Jurkat, Clone E6-1 (cell line): Measurements from ENCODE around the gene TTC36.
"Not testable (repeated sequence)": the region's sequence is repeated elsewhere in the genome, so short reads cannot be mapped to it uniquely, and the experiment has no call there.

ENCODE experiments used
- DNase-seq: peaks from one replicate; pipeline ENCODE4 v3.0.0-alpha.2; 2011; ENCODE audit warnings: low read depth, low spot score
- H3K4me3 ChIP-seq: 2 replicates; pipeline ENCODE4 v1.5.1; 2011; ENCODE audit warnings: mild to moderate bottlenecking, low read length, control low read depth, moderate library complexity

TTC36 gene

GRCh38 chr11:118530683-118531596 lies 3.7 kb downstream of the TTC36 start, which contains the start of gene TMEM25:
TSS of gene TMEM25 (plus strand) at chr11:118531192. CDS start at chr11:118531802, 610 bp downstream.
- DNase-seq, result peak; percentile 49
- H3K4me3 ChIP-seq, result peak within 1 kb of the TSS; percentile 71

DNA sequence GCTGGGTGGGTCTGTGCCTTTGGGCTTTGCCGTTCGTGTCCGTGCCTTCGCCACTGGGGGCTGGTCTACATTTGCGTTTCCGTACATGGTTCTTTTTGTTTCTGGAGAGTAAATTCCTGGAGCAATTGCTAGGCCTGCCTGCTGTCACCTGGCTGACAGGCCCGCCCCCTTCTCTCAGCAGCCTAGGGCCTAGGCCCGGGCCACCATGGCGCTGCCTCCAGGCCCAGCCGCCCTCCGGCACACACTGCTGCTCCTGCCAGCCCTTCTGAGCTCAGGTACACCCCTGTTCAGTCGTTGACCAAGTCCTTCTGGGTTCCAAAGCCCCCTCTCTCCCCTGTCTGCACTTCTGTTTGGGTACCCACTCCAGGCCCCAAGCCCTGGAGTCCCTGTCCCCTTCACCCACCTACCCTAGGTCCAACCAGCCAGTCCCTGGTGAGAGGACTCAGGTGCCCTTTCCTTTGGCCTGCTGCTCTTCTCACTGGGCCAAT lies 4.4 kb downstream of the TTC36 start:
- H3K4me3 ChIP-seq, result peak overlapping the region; percentile 71
- DNase-seq, result no peak

DNA sequence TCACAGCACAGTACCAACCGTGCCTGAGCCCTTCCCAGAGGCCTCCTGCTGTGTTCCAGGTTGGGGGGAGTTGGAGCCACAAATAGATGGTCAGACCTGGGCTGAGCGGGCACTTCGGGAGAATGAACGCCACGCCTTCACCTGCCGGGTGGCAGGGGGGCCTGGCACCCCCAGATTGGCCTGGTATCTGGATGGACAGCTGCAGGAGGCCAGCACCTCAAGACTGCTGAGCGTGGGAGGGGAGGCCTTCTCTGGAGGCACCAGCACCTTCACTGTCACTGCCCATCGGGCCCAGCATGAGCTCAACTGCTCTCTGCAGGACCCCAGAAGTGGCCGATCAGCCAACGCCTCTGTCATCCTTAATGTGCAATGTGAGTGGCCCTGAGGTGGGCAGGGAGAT lies 4.8 kb downstream of the TTC36 start:
- DNase-seq, result no peak
- no peak overlapping the region for H3K4me3 ChIP-seq

DNA sequence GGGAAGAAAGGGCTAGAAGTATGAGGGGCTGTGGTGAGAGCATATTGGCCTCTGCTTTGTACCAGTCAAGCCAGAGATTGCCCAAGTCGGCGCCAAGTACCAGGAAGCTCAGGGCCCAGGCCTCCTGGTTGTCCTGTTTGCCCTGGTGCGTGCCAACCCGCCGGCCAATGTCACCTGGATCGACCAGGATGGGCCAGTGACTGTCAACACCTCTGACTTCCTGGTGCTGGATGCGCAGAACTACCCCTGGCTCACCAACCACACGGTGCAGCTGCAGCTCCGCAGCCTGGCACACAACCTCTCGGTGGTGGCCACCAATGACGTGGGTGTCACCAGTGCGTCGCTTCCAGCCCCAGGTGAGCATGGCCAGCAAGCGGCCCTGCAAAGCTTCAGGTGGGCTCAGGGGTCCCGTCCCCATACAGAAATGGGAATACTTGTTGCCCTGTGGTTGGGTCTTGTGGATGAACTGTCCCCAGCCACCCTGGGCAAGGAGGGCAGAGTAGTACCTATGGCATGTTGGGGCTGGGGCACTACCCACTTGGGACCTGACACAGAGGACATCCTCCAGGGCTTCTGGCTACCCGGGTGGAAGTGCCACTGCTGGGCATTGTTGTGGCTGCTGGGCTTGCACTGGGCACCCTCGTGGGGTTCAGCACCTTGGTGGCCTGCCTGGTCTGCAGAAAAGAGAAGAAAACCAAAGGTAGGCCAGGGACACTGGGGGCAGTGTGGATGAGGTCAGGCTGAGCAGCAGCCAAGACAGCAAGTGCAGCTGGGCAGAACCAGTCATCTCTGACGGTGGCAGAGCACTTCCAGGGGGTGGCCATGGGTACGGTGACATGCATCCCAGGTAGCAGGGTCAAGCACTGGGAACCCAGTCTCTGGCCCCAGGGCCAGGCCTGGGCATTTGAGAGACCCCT lies 5.8 kb downstream of the TTC36 start:
- H3K4me3 ChIP-seq, result no peak overlapping the region
- no peak for DNase-seq

GRCh38 chr11:118533769-118534729 lies 6.8 kb downstream of the TTC36 start:
- H3K4me3 ChIP-seq, result no peak overlapping the region
- DNase-seq, result no peak

DNA sequence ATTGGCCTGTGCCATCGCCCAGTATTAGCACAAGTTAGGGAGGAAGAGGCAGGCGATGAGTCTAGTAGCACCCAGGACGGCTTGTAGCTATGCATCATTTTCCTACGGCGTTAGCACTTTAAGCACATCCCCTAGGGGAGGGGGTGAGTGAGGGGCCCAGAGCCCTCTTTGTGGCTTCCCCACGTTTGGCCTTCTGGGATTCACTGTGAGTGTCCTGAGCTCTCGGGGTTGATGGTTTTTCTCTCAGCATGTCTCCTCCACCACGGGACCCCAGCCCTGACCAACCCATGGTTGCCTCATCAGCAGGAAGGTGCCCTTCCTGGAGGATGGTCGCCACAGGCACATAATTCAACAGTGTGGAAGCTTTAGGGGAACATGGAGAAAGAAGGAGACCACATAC lies 8.0 kb downstream of the TTC36 start:
- DNase-seq, result no peak
- no peak overlapping the region for H3K4me3 ChIP-seq

- no peak overlapping the region for H3K4me3 ChIP-seq
- no peak for DNase-seq
Observed at GRCh38 chr11:118536726-118537125, 9.5 kb downstream of the TTC36 start.

DNA sequence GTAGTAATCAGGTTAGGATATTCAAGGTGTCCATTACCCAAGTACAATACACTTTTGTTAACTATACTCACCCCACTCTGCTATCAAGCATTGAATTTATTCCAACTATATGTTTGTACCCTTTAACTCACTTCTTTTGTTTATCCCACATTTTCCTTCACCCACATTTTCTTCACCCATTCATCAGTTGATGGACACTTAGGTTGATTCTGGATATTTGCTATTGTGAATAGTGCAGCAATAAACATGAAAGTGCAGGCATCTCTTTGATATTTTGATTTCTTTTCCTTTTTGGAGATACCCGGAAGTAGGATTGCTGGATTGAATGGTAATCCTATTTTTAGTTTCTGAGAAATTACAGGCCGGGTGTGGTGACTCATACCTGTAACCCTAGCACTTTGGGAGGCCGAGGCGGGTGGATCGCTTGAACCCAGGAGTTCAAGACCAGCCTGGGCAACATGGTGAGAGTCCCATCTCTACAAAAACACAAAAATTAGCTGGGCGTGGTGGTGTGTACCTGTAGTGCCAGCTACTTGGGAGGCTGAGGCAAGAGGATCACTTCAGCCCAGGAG lies 10.2 kb downstream of the TTC36 start:
- no peak for DNase-seq
- no peak overlapping the region for H3K4me3 ChIP-seq

GRCh38 chr11:118544010-118544646 lies 16.9 kb downstream of the TTC36 start:
- no peak overlapping the region for H3K4me3 ChIP-seq
- DNase-seq, result no peak

DNA sequence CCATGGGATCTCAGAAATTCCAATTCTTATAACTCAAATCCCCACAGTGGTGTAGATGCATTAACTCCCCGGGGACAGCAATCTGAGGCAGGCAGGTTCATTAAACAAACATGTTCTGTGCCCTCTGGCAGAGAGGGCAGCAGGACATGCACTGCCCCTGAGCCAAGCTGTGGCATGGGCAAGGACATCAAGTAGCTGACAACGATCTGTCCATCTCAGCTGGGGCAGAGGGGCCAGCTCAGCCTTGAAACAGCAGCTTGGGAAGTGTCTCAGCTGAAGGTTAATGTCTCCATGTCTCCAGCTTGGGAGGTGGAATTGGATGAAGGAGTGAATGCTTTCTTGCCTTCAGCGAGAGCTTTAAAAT lies 17.4 kb downstream of the TTC36 start:
- DNase-seq, result no peak

DNA sequence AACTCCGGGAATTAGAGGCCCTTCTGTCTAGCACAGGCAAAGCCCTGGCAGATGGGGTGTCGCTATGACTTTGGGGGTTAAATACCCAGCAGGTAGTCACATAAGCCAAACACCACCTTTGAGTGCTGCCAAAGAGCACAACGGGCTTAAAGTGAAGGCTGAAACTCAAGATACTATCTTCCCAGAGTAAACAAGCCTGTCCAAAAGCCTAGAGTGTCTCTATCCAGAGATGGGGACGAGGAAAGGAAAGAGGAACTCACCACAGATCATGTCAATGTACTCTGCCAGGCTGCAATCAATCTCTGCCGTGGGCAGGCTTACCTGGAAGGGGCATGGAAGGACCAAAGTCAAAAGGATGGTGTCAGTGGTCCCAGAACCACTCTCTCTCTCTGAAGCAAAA lies 18.3 kb downstream of the TTC36 start:
- H3K4me3 ChIP-seq, result no peak overlapping the region
- DNase-seq, result no peak

More for the DNA sequence above, 17.4 kb downstream of the TTC36 start:
- H3K4me3 ChIP-seq, result no peak overlapping the region

DNA sequence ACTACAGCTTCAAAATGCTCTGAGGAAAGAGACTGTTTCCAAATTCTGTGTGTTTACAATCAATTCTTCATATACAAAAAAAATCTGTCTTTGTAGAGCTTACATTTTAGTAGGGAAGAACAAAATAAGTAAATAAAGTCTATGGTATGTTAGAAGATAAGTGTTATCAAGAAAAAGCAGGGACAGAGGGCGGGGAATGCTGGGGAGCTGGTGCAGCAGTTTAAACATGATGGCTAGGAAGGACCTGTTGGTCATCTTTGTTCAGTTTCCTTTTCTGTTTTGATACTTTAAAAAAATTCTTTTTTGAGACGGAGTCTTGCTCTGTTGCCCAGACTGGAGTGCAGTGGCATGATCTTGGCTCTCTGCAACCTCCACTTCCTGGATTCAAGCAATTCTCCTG lies 19.9 kb downstream of the TTC36 start:
- H3K4me3 ChIP-seq, result no peak overlapping the region
- no peak for DNase-seq

- no peak overlapping the region for H3K4me3 ChIP-seq
- no peak for DNase-seq
Observed at GRCh38 chr11:118552341-118552740, 25.1 kb downstream of the TTC36 start.

- H3K4me3 ChIP-seq, result no peak overlapping the region
- DNase-seq, result no peak
Observed at GRCh38 chr11:118560806-118561205, 33.5 kb downstream of the TTC36 start.

DNA sequence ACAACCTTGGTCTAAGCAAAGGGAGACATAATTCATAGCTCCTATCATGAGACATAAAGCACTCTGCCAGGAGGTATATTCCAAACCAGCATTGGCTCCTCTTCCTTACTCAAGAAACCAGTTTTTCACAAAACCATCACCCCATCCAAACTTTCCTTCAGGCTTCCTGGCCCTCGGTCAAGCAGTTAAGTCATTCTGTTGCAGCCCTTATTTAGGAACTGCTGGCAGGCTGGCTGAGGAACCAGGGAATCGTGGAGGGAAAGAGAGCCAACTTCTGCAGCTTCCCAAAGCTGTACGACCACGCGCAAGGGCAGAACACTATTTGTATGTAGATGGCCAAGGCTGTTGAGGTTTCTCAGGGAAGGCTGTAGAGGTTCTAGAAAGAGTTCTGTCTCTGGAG lies 37.8 kb downstream of the TTC36 start:
- H3K4me3 ChIP-seq, result no peak overlapping the region; the same call in 1 of the 2 replicates
- DNase-seq, result no peak

GRCh38 chr11:118569670-118570069 lies 42.4 kb downstream of the TTC36 start:
- DNase-seq, result no peak
- H3K4me3 ChIP-seq, result no peak overlapping the region

GRCh38 chr11:118570787-118571186 lies 43.5 kb downstream of the TTC36 start:
- DNase-seq, result no peak
- H3K4me3 ChIP-seq, result no peak overlapping the region

- DNase-seq, result not testable (repeated sequence)
- peak overlapping the region; percentile 94 for H3K4me3 ChIP-seq
Observed at GRCh38 chr11:118571701-118572060, 44.4 kb downstream of the TTC36 start.
